Fibroblast of skin of left biceps (primary cell): ENCODE results near the gene KLK10.

Experiments
- DNase-seq, 2 experiments: peaks; one replicate each; pipeline ENCODE4 v3.0.0-alpha.2; 2013; ENCODE audit warnings: low read depth in 2 of 2

Gene KLK10

DNA sequence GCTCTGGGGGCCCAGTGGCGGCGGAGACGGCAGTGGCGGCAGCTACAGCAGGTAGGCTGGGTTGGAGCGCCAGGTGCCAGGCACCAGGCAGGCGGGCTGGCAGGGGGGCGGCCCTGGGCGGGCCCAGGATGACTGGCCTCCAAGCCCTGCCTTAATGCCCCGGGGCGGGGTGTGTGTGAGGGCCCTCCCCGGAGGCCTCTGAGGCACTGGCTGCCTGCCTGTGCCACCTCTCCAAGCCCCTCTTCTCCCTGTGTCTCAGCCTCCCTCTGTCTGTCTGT, 7.0 kb upstream of the KLK10 start, which contains the start of gene KLK11:
Gene KLK11 (minus strand): TSS at position 63 of the 278 bp plus-strand sequence. CDS start 985 bp downstream, outside the sequence.
- no peak for DNase-seq

DNA sequence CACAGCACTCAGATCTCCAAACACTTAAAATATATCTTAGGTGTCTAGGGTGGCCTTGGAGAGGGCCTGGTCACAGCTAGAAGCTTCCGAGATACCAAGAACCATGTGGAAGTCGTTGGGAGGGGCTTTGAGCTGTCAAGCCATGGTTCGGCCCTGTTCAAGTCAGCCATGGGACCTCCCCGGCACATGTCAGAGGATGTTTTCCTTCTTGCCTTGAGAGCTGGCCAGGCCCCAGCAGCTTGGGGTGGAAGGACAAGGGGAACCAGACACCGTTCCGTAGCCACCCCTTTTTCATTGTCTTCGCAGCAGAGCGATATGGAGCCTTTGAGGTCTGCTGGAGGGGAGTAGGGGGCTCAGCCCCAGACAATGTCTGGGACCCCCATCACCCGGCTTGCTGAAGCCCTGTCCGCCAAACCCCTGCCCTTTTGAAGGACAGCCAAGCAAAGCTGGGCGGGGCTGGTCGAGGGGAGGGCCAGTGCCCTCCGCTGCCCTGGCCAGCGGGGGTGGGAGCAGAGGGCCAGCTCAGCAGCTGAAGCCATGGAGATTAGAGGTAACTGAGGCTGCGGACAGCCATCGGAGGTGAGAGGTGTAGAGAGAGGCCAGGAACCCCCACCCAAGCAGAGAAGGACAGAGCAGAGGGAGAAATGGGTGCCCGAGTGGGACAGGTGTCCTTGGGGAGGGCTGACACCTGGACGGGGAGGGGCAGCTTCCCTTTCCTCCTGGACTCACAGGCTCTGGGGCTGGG, 6.5 kb upstream of the KLK10 start:
- DNase-seq, result no peak

DNA sequence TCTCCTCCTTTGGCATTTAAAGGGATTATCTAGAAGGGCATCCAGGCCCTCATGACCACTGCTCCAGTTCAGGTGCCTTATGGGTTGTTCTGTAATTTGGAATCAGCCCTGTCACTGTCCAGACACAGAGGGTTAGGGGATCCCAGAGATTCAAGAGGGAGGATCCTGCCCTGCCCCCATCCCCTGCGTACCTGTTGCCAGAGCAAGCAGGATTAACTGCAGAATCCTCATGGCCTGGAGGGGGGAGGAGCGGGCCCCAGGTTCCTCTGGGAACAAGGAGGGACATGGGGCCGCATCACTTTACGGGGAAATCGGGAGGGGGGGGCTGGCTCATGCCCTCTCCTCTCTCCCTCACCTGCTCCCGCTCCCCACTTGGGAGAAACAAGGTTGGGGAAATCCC, 5.9 kb upstream of the KLK10 start:
- DNase-seq, result no peak

DNA sequence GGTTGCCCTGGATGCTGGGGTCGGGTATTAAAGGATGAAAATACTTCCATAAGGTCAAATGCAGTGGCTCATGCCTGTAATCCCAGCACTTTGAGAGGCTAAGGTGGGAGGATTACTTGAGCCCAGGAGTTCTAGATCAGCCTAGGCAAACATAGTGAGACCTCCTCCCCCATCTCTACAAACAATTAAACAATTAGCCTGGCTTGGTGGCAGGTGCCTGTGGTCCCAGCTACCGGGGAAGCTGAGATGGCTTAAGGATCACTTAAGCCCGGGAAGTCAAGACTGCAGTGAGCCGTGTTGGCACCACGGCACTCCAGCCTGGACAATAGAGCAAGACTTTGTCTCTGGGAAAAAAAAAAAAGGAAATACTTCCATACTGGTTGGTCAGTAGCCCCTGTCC, 5.4 kb upstream of the KLK10 start:
- DNase-seq, result no peak

DNA sequence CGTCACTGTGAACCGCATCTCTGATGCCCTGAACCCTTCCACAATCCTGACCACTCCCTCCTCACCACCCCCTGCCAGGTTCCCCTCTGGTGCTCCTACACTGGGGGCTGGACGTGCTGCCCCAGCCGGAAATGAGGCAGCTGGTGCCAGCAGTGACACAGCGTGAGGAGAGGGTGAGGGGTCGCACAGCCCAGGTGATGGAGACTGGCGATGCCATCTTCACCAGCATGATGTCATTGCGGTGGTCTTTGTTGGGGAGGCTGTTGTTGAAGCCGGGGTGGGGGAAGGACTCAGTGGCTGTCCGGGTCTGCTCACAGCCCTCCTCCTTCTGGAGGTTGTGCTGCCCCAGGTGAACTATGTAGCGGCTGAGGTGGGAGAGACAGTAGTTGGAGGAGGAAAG, 4.4 kb upstream of the KLK10 start:
- no peak for DNase-seq

DNA sequence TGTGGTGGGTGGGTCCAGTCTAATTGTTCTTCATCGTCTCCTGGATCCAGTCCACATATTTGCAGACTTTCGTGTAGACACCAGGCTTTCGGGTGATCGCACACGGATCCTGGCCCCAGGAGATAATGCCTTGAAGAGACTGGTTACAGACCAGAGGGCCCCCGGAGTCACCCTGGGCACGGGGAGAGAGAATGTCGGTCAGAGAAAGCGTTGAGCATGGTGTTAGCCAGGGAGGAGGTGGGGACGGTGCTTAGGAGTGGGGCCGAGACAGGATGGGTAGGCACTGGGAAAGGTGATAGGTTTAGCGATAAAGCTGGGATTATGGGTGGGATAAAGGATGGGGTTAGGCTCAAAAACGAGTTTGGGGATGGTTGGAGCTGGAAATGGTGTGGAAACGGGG, 3.0 kb upstream of the KLK10 start:
- DNase-seq, result no peak

DNA sequence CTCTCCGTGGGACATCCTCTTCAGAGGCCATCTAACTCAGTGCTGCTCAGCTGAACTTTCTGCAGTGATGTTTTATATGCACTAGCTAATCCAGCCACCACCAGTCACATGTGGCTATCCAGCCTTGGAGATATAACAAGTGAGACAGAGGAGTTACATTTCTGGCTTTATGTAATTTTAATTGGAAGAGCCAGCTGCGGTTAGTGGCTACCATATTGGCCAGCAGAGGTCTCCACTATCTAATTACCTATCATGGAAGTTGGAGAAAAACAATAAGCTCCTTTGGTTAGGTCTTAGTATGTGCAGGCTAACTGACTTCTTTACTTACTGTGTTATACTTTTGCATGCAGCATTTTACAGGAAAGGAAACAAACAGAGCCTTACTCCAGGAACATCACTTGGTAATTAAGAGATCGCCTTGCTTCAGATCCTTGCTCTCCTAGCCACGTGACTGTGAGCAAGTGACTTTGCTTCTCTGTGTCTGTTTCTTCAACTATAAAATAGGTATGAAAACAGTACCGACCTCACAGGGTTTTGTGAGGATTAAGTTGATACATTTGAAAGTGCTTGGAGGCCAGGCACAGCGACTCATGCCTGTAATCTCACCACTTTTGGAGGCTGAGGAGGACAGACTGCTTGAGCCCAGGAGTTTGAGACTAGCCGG, 1.6 kb upstream of the KLK10 start:
- peak; percentile 3 to 10 for DNase-seq

DNA sequence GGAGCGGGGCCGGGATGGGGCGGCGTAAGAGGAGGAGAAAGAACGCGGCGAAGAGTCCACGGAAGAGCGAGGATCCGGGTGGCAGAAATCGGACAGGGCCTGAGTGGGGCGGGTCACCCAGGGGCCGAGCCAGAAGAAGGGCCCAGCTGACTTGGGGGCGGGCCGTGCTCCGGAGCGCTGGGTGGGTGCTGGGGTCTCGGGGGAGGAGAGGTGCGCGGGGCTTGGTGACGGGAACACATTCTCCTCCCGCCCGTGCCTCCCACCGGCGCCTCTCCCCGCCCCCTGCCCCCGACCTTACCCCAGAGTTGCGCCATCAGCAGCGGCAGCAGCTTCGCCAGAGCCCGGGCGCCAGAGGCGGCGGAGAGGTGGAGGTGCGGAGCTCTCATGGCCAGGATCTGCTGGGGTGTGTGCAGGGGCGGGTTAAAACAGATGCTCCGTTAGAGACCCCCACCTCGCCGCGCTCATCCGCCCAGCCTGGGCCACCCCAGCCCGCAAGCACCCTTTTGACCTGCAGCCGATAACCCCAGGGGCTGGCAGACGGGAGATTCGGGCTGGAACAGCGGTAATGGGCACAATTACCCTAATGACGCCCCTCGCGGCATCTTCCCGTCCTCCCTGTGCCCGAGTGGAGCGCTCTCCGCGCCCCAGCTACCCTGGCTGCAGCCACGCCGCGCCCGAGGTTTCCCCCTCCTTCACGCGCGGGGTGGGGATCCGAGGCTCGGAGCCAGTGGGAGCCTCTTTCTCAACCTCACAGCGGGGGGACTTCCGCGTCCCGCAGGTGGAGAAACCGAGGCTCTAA, 565 bp downstream of the KLK10 start:
- no peak for DNase-seq

DNA sequence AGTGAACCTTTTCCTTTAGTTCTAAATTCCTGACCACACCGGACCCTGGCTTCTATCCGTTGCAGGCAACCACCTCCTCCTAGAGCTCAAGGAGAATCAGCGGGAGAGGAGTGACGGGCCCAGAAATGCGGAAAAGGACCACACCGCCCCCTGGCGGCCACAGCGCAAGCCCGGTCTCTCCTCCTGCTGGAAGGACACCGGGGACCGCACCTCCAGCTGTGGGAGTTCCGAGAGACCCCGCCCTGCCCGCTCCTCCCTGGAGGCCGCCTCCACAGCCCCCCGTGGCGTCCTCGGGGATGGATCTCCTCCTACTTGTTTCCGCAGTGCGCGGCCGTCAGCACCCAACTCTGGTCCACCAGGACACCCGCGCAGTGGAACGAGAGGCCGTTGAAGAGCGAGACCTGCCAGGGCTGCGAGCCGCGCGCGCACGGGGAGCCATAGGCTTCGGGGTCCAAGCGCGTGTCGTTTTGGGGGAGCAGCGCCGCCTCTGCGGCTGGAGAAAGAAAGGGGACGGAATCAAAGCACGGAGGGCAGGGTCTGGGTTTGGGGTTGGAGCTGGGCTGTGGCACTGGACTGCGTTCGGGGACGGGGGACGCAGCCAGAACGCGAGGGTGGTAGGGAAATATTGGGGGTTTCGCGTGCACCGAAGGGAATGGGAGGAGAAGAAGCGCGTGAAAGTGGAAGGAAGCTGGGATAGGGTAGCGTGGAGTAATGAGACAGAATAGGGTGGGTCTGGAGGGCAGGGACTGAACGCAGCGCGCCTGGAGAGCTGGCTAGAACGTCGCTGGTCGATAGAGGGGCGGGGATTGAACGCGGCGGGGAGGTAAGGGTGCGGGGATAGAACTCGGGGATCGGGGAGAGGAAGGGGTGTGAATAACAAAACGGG, 2.5 kb downstream of the KLK10 start:
- DNase-seq, result no peak

DNA sequence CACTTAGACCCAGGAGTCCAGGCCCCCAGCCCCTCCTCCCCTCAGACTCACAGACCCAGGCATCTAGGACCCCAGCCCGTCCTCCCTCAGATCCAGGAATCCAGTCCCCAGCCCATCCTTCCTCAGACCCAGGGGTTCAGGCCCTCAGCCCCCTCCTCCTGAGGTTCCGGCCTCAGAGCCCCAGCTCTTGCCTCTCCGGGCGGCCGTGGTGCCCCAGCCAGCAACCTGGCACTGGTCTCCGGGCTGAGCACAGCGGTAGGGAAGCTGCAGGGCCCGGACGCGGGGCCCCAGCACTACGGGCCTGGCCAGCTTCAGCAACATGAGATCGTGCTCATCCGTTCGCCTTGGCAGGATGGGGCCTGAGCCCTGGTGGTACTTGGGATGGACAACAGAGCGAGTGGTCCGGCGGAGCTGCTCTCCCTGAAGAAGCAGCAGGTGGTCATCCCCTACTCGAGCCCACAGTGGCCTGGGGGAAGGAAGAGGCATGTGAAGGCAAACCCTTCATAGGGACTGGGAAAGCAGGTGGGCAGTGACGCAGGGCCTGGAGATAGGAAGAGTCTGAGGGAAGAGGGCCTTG, 3.7 kb downstream of the KLK10 start:
- DNase-seq, result no peak

DNA sequence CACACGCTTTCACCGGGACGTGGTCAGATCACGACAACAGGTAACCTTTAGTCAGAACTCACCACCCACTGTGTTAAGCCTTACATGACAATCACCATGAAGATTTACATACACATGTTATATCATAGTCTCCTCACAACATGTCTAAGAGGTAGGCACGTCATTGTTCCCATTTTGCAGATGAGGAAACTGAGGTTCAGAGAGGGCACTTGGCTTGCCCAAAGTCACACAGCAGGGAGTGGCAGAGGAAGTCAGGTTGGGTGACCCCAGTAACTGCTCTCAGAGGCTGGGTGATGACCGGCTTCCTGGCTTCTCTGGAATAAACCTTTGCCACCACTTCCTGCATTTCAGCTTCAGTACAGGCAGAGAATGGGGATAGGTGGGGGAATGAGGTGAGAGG, 5.3 kb downstream of the KLK10 start:
- DNase-seq, result no peak

DNA sequence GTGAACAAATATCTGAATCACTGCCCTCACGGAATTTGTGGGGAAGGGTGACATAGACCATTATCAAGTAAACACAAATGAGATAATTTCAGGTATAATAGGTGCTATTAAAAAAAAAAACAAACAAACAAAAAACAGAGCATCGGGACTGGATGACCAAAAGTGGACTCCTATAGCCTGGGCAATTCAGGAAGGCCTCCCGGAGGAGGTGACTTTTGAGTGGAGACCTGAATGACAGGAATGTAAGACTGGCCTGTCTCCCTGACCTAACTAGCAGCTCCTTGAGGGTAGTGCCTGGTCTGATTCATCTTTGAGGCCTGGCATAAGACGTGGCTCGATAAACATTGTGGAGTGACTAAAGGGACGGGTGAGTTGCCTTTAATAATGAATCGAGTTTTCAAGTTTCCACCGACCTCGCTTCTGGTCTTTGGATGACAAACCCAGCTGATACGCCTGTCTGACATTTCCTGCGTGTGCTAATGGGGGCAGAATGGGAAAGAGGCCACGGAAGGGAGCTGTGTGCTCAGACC, 6.8 kb downstream of the KLK10 start:
- DNase-seq, result no peak

DNA sequence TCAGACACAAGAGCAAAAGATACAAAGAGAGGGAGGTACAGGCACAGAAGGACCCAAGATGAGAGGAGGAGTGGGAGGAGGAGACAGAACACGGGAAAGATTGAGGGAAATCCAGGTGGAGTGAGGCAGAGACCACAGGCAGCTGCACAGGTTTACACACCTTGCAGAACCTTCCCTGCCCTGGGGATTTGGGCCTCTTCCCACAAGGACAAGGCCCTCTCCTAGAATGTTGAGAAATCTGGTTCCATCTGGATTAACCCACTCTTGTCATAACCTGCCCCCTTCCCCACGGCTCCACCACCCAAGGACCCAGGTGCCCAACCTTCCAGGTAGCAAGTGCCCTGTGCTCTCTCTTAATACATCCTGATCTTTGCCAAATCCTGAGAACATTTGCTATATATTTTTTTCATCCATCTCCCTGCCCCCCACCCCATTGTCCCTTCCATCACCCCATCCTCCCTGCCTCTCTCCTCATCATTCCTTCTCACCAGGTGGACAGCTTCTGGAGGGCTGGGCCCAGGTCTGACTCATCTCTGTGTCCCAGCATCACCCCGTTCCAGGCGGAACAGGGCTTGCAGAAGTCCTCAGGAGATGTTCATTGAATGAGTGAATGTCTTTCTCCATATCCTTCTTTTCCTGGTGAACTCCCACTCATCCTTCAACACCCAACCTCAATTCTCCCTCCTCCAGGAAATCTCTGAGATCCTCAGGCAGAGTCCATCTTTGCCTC, 9.3 kb downstream of the KLK10 start:
- no peak for DNase-seq

DNA sequence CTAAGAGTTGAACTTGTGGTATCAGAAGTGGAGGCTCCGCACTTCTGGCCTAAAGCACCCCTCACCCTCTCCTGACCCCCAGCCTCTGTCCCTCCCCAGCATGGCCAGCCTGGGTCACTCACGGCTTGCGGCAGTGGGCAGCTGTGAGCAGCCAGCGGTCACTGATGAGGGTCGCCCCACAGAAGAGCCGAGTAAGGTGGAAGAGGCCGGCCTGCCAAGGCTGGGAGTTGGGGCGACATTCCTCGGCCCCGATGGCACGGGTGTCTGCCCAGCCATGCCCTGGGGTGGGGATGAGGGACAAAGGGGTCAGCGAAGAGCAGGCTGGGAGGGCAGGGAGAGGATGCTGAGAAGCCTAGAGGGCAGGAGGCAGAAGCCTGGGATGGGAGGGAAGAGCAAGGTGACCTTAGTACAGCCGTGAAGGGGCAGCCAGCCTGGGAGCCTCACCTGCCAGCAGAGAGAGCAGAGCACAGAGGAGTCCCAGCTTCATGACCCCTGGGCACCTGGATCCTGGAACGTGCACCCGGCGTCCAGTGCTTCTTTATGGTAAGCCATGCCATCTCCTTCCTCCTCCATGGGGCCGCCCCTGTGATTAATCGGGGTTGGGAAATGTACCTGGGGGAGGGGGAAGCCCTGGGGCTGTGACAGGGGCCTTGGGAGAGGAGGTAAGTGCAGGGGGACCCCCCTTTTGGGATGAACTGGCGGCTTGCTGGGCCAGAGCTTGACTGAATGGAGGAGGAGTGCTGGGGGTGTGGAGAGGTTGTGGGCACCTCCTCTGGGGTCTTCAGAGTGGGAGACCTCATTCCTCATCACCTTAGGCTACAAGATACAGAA, 10.2 kb downstream of the KLK10 start:
- no peak for DNase-seq

DNA sequence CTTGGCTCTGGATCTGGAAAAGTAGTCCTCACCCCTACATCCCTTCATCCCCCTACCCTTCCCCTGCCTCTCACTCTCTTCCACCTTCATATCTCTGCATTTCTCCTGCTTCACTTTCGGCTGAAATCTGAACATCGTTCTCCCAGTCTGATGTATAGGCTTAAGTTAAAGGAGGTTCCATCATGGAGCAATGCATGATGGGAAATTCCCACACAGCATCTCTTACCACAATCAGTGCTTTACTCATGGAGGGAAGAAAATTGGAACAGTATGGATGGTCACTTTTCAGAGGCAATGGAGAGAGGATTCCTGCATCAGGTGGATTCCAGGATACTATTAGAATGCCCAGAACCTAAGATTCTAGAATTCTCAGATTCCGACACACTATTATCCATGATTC, 12.0 kb downstream of the KLK10 start:
- no peak for DNase-seq

DNA sequence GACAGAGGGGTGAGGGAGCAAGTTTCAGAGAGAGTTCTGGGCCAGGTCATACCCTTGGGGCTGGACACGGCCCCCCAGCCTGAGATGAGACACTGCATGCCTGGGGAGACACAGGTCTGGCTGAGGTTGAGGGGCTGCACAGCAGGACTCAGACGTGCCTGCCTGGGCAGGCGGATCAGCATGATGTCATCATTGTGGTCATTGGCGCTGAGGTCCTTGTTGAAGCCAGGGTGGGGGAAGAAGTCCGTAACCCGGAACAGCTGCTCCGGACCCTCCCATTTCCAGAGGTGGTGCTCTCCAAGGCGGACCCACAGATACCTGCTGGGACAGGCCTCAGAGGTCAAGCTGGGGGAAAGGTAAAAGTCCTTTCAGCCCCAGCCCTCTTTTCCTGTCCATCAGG, 13.1 kb downstream of the KLK10 start:
- DNase-seq, result no peak

DNA sequence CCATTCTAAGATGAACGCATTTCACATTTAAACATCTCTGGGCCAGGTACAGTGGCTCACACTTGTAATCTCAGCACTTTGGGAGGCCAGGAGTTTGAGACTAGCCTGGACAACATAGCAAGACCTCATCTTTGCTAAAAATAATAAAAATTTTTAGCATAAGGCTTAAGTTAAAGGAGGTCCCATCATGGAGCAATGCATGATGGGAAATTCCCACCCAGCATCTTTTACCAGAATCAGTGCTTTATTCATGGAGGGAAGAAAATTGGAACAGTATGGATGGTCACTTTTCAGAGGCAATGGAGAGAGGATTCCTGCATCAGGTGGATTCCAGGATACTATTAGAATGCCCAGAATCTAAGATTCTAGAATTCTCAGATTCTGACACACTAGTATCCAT, 14.3 kb downstream of the KLK10 start:
- no peak for DNase-seq

DNA sequence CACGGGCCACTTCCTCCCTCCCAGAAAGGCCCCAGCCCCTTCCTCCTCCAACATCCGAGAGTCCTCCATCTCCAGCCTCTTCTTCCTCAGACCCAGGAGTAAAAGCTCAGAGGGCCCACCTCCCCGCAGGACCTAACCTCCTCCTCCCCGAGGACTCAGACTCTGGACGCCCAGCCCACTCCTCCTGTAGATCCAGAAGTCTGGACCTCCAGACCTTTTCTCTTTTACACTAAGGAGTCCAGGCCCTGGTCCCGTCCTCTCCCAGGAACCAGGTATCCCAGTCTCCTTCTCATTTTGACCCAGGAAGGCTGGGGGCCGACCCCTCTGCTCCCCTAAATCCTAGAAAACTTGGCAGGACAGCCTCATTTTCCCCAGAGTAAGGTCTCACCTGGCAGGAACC, 16.2 kb downstream of the KLK10 start:
- DNase-seq, result no peak

DNA sequence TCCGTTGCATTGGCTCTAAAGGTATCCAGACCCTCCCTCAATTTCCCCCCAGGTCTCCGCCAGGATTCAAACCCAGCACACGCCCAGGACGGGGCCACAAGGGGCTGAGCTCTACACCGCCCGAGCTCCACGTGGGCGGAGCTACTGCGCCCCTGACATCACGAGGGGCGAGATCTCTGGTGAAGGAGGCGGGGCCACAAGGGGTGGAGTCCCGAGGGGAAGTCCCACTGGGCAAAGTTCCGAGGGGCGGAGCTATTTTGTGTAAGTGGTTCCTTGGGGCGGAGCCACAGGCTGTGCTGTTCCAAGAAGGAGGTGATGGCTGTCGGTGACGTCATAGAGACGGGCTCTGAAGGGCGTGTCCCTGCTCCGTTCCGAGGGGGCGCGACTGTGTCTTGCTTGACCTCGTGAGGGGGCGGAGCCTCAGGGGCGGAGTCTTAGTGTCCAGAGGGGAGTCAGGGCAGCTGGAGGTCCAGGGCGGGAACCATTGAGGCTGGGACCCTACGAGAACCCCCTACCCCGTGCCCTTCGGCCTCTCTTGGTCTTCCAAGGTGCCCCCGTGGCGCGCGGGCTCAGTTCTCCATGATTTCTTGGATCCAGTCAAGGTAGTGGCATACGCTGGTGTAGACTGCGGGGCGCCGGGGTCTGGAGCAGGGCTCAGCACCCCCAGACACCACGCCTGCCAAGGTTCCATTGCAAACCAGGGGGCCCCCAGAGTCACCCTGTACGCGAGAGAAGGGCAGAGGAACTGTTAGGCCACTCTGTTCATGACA, 16.8 kb downstream of the KLK10 start:
- DNase-seq, result no peak
